SU-DHL-6 (cell line): Measurements from ENCODE around the gene TNFRSF19.

Experiments
- H2AFZ ChIP-seq: fragments of 200-600 bp; sonication (generic); 2 replicates; pipeline ENCODE4 v1.6.1; 2014; ENCODE audit warnings: low read depth, mild to moderate bottlenecking, moderate library complexity, mixed read lengths, antibody characterized with exemption, low read length; ENCODE audit not compliant: severe bottlenecking
- H3F3A ChIP-seq: fragments of 200-600 bp; shearing (Covaris generic); 2 replicates; pipeline ENCODE4 v1.6.0; 2016; ENCODE audit warnings: antibody characterized with exemption, mild to moderate bottlenecking; ENCODE audit not compliant: insufficient read depth
- H3K27ac ChIP-seq: fragments of 200-600 bp; sonication (generic); 2 replicates; pipeline ENCODE4 v1.5.1; 2016; ENCODE audit warnings: low read depth, mild to moderate bottlenecking, low read length, moderate library complexity, mixed read lengths
- H3K27me3 ChIP-seq: fragments of 200-600 bp; sonication (generic), shearing (Covaris generic); 2 replicates; pipeline ENCODE4 v1.6.0; 2014; ENCODE audit warnings: mild to moderate bottlenecking, low read length
- H3K36me3 ChIP-seq: fragments of 200-600 bp; sonication (generic); 2 replicates; pipeline ENCODE4 v1.6.1; 2014; ENCODE audit warnings: mild to moderate bottlenecking, low read length, mixed read lengths
- H3K4me2 ChIP-seq: fragments of 300-600, 200-600 bp; shearing (Covaris generic), sonication (generic); 2 replicates; pipeline ENCODE4 v1.6.0; 2014; ENCODE audit warnings: low read length, low read depth, mild to moderate bottlenecking; ENCODE audit not compliant: poor library complexity, severe bottlenecking
- H3K4me3 ChIP-seq: fragments of 200-600 bp; sonication (generic); 2 replicates; pipeline ENCODE4 v1.5.1; 2014; ENCODE audit warnings: antibody characterized with exemption, low read length, mild to moderate bottlenecking, mixed read lengths; ENCODE audit not compliant: insufficient read depth, poor library complexity, severe bottlenecking
- H3K79me2 ChIP-seq: fragments of 200-600 bp; sonication (generic); 2 replicates; pipeline ENCODE4 v1.6.1; 2014; ENCODE audit warnings: mild to moderate bottlenecking, low read length, moderate library complexity; ENCODE audit not compliant: insufficient read depth
- H3K9ac ChIP-seq: fragments of 200-600 bp; sonication (generic); 2 replicates; pipeline ENCODE4 v1.7.0; 2014; ENCODE audit warnings: mild to moderate bottlenecking, low read length
- H3K9me2 ChIP-seq: fragments of 200-600 bp; sonication (generic); replicated peaks from 2 replicates; pipeline ENCODE4 v1.6.1; 2014; ENCODE audit warnings: low read length; ENCODE audit not compliant: insufficient read depth
- H3K9me3 ChIP-seq: fragments of 200-600 bp; sonication (generic); 2 replicates; pipeline ENCODE4 v1.6.1; 2014; ENCODE audit warnings: low read length, mixed read lengths; ENCODE audit not compliant: insufficient read depth
- H4K20me1 ChIP-seq: fragments of 200-600 bp; sonication (generic); 2 replicates; pipeline ENCODE4 v1.6.1; 2014; ENCODE audit warnings: low read depth, mild to moderate bottlenecking, antibody characterized with exemption, low read length, moderate library complexity, mixed read lengths
- CTCF ChIP-seq: fragments of 200-600 bp; sonication (generic); IDR thresholded peaks from one replicate; pipeline ENCODE4 v1.5.1; 2017; ENCODE audit warnings: antibody characterized with exemption, mild to moderate bottlenecking, low read length, moderate library complexity; ENCODE audit not compliant: insufficient read depth, poor library complexity, severe bottlenecking
- EZH2phosphoT487 ChIP-seq: fragments of 200-600 bp; sonication (generic), shearing (Covaris generic); conservative IDR thresholded peaks from 2 replicates; pipeline ENCODE4 v1.6.1; 2018; ENCODE audit warnings: mild to moderate bottlenecking, antibody characterized with exemption, low read length, moderate library complexity, mixed read lengths

TNFRSF19 gene

GRCh38 chr13:23658929-23659541, 88.8 kb downstream of the TNFRSF19 start:
- Histone ChIP-seq H3K27ac (no peak overlapping the region), H3K4me3 (no peak overlapping the region), H3K9me3 (no peaks in the 10 kb centered on the region), H3K27me3 (no peaks in the 10 kb centered on the region), H3K9ac (no peak overlapping the region), H3K4me2 (no peak overlapping the region), H2AFZ (no peak overlapping the region), H3K79me2 (no peaks in the 10 kb centered on the region), H4K20me1 (no peaks in the 10 kb centered on the region), H3F3A (no peaks in the 10 kb centered on the region), H3K9me2 (no peaks in the 10 kb centered on the region), H3K36me3 (no peaks in the 10 kb centered on the region)
- TF ChIP-seq EZH2phosphoT487 (no peak), CTCF (no peak)

- no peak overlapping the region for H2AFZ ChIP-seq
- H3K9ac ChIP-seq: no peak overlapping the region
- H3K4me3 ChIP-seq: no peak overlapping the region
- TF ChIP-seq EZH2phosphoT487 (no peak), CTCF (no peak)
- no peaks in the 10 kb centered on the region for H3F3A ChIP-seq
- H4K20me1 ChIP-seq: no peaks in the 10 kb centered on the region
- no peaks in the 10 kb centered on the region for H3K9me3 ChIP-seq
- H3K4me2 ChIP-seq: no peak overlapping the region
- H3K9me2 ChIP-seq: no peaks in the 10 kb centered on the region
- H3K27me3 ChIP-seq: no peaks in the 10 kb centered on the region
- no peak overlapping the region for H3K27ac ChIP-seq
- H3K79me2 ChIP-seq: no peaks in the 10 kb centered on the region
- H3K36me3 ChIP-seq: no peaks in the 10 kb centered on the region
These were observed 90.0 kb downstream of the TNFRSF19 start for GRCh38 chr13:23660249-23660648.

- no peaks in the 10 kb centered on the region for H3K79me2 ChIP-seq
- H3K36me3 ChIP-seq: no peaks in the 10 kb centered on the region
- no peak overlapping the region for H3K9ac ChIP-seq
- TF ChIP-seq EZH2phosphoT487 (no peak), CTCF (no peak)
- no peak overlapping the region for H2AFZ ChIP-seq
- H3K27me3 ChIP-seq: no peaks in the 10 kb centered on the region
- no peaks in the 10 kb centered on the region for H4K20me1 ChIP-seq
- H3K9me3 ChIP-seq: no peaks in the 10 kb centered on the region
- H3K4me3 ChIP-seq: no peak overlapping the region
- no peaks in the 10 kb centered on the region for H3K9me2 ChIP-seq
- no peak overlapping the region for H3K4me2 ChIP-seq
- no peak overlapping the region for H3K27ac ChIP-seq
- H3F3A ChIP-seq: no peaks in the 10 kb centered on the region
These were observed 96.4 kb downstream of the TNFRSF19 start for GRCh38 chr13:23666582-23666981.
